ENCODE results near the gene KEAP1.
"Not testable (repeated sequence)": the region's sequence is repeated elsewhere in the genome, so short reads cannot be mapped to it uniquely, and the experiment has no call there.

DNA sequence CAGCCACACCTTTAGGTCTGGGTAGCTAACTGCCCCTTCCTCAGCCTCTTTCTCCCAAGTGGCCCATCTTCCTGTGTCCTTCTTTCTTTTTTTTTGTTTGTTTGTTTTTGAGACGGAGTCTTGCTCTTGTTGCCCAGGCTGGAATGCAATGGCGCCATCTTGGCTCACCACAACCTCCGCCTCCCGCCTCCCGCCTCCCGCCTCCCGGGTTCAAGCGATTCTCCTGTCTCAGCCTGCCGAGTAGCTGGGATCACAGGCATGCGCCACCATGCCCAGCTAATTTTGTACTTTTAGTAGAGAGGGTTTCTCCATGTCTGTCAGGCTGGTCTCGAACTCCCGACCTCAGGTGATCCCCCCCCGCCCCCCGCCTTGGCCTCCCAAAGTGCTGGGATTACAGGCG lies 41.1 kb downstream of the KEAP1 start:
- TF ChIP-seq, protein P1, sequence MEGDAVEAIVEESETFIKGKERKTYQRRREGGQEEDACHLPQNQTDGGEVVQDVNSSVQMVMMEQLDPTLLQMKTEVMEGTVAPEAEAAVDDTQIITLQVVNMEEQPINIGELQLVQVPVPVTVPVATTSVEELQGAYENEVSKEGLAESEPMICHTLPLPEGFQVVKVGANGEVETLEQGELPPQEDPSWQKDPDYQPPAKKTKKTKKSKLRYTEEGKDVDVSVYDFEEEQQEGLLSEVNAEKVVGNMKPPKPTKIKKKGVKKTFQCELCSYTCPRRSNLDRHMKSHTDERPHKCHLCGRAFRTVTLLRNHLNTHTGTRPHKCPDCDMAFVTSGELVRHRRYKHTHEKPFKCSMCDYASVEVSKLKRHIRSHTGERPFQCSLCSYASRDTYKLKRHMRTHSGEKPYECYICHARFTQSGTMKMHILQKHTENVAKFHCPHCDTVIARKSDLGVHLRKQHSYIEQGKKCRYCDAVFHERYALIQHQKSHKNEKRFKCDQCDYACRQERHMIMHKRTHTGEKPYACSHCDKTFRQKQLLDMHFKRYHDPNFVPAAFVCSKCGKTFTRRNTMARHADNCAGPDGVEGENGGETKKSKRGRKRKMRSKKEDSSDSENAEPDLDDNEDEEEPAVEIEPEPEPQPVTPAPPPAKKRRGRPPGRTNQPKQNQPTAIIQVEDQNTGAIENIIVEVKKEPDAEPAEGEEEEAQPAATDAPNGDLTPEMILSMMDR (IDR thresholded peaks at IDR 0.05 in 2 of 3, conservative IDR thresholded peaks at IDR 0.05 in 1 of 3; ENCODE audit: borderline replicate concordance in 1 of 3, insufficient read depth in 1 of 3, low read depth in 2 of 3, low read length in 2 of 3) = not testable (repeated sequence)
- TF ChIP-seq RAD21 (IDR thresholded peaks at IDR 0.05; ENCODE audit: low read depth); POLR2A (IDR thresholded peaks at IDR 0.05; ENCODE audit: borderline replicate concordance, extremely low read depth, insufficient read depth, insufficient read length); TCF7L2 (IDR thresholded peaks at IDR 0.05; ENCODE audit: borderline replicate concordance, extremely low read depth, insufficient read depth, insufficient read length); JUND (IDR thresholded peaks at IDR 0.05): not testable (repeated sequence)
